ENCODE results near the gene HES3.
A peak's percentile ranks its signal among the peaks of the same experiment; 100 is the strongest.

Gene HES3

GRCh38 chr1:6246497-6247467, 2.8 kb downstream of the HES3 start:
- DNase-seq (ENCODE audit: low read depth), result no peak

- no peak for DNase-seq (ENCODE audit: low read depth)
Measured at GRCh38 chr1:6247651-6248050, 3.7 kb downstream of the HES3 start.

GRCh38 chr1:6248161-6248776, 4.3 kb downstream of the HES3 start:
- no peak for DNase-seq (ENCODE audit: low read depth)

- no peak for DNase-seq (ENCODE audit: low read depth)
Measured at GRCh38 chr1:6248932-6249738, 5.2 kb downstream of the HES3 start.

- DNase-seq (ENCODE audit: low read depth), result no peak
Measured at GRCh38 chr1:6249739-6250689, 6.0 kb downstream of the HES3 start.

GRCh38 chr1:6251233-6251632, 7.3 kb downstream of the HES3 start:
- DNase-seq (ENCODE audit: low read depth), result no peak

GRCh38 chr1:6251681-6252373, 7.8 kb downstream of the HES3 start:
- no peak for DNase-seq (ENCODE audit: low read depth)

GRCh38 chr1:6252374-6252710, 8.4 kb downstream of the HES3 start:
- DNase-seq (ENCODE audit: low read depth), result no peak

GRCh38 chr1:6253380-6253779, 9.4 kb downstream of the HES3 start:
- DNase-seq (ENCODE audit: low read depth), result no peak

- no peak for DNase-seq (ENCODE audit: low read depth)
Measured at GRCh38 chr1:6254691-6255090, 10.7 kb downstream of the HES3 start.

GRCh38 chr1:6256645-6257044, 12.7 kb downstream of the HES3 start:
- no peak for DNase-seq (ENCODE audit: low read depth)

- no peak for DNase-seq (ENCODE audit: low read depth)
Measured at GRCh38 chr1:6257541-6258069, 13.6 kb downstream of the HES3 start.

GRCh38 chr1:6258675-6259074, 14.7 kb downstream of the HES3 start:
- DNase-seq (ENCODE audit: low read depth), result no peak

- peak; percentile 52 for DNase-seq (ENCODE audit: low read depth)
Measured at GRCh38 chr1:6259491-6260362, 15.7 kb downstream of the HES3 start.

- no peak for DNase-seq (ENCODE audit: low read depth)
Measured at GRCh38 chr1:6260433-6260934, 16.5 kb downstream of the HES3 start.

GRCh38 chr1:6260961-6261614, 17.1 kb downstream of the HES3 start, which contains the start of gene GPR153:
GPR153 (minus strand) TSS chr1:6261098; CDS start chr1:6254905, 6,193 bp downstream.
- no peak for DNase-seq (ENCODE audit: low read depth)

- DNase-seq (ENCODE audit: low read depth), result no peak
Measured at GRCh38 chr1:6261615-6261995, 17.6 kb downstream of the HES3 start.

GRCh38 chr1:6262555-6263420, 18.8 kb downstream of the HES3 start:
- DNase-seq (ENCODE audit: low read depth), result no peak
